ENCODE data around the gene NDUFAF8.

Gene NDUFAF8

DNA sequence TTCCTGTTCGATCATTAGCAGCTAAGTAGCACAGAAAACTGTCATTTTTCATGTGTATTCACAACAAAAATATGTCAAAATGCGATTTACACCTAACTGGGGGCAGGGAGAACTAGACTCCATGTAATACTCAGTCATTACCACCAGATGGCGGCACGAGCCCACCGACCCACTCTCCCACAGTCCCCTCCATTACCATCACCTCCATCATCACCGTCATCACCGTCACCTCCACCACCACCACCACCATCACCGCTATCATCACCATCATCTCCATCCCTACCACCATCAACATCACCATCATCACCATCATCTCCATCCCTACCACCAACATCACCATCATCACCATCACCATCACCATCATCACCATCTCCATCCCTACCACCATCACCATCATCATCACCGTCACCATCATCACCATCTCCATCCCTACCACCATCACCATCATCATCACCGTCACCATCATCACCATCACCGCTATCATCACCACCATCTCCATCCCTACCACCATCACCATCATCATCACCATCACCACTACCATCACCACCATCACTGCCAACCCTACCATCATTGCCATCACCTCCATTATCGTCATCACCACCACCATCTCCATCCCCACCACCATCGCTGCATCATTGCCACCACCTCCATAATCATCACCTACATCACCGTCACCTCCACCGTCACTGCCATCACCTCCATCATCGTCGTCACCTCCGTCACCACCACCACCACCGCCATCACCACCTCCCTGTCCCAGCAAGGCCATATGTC, 14.4 kb downstream of the NDUFAF8 start:
- peak; percentile 34 to 71 for DNase-seq

DNA sequence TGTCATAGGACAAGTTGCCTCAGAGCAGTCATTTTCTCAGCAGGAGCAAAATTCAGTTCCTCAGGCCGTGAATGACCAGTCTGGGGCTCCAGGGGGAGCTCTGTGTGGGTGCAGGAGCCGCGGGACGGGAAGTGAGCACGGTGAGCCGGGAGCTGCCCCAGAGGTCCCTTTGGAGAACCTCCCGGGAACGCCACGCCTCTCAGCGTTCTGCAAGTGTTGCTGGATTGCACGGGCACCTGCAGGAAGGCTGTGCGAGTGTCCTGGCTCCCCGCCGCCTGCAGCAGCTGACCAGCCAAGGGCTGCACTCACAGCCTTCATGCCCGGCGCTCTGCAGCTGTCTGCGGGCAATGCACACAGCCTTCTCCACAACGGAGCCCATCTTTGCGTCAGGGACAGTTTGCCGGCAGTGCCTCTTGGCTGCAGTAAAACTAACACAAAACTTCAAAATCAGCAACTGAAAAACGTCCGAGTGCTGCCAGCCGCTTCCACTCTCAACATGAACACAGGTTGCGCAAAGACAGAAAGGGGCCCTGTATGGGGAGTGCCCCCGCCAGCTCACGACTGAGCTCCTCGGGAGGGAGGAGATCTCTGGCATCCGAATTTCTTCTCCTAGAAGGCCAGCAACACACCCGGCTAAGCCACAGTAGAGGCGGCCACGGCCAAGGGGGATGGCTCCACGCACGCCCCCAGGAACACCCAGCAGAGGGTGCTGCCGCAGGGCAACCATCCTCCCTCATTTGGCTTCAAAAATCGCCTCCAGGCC, 16.0 kb downstream of the NDUFAF8 start:
- peak; percentile 75 to 85 for DNase-seq

DNA sequence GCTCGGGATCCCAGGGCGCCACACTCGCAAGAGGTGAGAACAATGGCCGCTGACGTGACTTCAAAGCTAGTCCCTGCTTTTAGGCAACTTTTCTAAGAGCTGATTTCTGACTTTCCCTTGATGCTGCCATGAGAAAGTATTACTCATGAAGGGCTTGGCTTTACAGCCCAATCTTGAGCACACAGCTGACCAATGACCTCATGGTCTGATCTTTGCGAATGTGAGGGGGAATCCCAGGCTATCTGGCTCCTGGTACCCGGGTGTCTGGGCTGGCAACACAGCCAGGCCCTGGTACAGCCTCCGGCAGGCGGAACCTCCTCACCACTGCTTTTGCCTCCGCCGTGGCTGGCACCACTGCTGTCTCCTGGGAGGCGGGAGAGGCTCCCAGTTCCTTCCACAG, 17.5 kb downstream of the NDUFAF8 start:
- DNase-seq: no peak

DNA sequence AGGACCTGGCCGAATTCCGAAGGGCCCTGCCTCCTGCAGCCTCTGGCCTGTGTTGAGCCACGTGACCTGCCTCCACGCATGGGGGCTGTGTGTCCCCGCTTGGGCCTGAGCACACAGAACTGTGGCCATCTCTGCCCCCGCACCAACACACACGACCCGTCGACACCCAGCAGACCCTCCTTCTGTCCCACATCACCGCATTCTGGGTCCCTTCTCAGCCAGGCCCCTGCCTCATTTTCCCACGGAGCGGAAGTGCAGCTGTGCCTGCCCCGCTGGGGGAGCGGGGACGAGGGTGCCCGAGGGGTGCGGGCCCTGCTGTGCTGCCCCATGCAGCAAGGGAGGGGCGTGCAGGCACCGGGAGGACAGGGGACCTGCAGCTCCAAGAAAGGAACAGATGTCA, 18.4 kb downstream of the NDUFAF8 start:
- DNase-seq: no peak

DNA sequence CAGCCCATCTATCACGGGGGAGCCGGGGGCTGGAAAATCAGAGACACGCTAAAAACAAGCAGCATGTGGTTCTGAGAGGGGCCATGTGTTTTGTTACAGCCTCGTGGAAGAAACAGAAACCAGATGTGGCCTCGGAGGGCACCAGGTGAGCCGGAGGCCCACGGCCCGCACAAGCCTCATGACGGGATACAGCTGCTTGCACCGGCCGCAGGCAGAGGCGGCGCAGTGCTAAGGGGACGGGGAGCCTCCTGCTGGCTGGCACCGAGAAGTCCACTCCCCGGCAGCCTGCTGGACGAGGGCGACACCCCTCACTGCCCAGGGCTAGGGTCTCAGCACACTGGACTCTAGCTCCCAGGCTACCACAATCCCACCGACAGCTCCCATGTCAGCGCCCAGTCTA, 19.2 kb downstream of the NDUFAF8 start:
- DNase-seq: no peak

DNA sequence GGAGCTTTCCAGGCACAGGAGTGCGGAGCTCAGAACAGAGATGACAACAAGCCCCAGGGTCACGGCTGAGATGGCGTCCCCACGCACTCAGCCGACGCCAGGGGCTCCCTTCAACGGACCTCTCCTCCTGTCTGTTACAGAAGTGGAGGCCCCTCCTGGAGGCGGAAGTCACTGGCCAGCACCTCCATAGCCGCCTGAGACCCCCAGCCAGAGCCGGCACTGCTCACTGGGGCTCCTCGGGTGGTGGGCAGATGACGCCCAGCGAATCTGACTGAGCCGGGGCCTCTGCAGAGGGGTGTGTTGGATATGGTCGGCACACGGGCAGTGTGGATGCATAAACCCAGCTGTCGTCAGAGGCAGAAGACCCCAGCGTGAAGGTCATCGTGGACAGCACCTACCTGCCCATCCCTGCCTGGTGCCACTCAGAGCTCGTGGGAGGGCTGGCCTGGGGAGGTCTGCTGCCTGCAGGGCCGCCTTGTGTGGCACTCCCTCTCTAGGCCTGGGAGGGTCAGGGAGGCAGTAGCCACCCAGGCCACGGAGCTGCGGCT, 20.0 kb downstream of the NDUFAF8 start:
- DNase-seq: no peak

DNA sequence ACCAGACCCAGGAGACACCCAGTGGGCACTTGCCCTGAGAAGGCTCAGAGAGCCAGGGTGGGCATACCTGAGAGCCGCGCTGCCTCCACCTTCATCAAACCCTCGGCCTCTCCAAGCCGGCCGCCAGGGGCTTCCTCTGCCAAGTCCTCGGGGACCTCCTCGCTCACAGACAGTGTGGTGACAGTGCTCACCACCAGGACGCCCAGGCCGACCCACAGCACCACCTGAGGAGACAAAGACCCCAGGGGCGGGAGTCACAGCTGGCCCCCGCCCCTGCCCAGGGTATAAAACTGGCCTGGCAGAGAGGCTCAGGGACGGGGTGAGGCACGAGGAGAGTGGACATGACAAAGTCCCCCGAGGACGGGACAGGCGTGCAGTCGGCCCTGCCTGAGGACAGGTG, 21.1 kb downstream of the NDUFAF8 start:
- DNase-seq: no peak

DNA sequence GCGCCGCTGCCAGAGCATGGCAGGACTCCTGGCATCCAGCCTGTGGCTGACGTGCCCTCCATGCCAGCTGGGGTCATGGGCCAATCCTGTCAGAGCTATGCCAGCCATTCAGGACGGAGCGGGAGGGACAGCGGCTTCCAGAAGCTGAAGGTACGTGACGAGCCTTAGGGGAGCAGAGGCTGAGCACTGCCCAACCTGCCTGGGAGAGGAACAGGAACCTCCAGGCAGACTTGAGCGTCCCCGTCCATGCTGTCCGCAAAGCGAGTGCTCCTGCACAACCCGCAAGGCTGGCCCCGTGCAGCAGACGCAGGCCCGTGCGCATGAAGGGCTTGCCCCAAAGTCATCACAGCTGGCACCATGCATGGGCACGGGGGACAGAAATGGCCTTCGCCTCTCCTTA, 21.5 kb downstream of the NDUFAF8 start:
- DNase-seq: no peak

DNA sequence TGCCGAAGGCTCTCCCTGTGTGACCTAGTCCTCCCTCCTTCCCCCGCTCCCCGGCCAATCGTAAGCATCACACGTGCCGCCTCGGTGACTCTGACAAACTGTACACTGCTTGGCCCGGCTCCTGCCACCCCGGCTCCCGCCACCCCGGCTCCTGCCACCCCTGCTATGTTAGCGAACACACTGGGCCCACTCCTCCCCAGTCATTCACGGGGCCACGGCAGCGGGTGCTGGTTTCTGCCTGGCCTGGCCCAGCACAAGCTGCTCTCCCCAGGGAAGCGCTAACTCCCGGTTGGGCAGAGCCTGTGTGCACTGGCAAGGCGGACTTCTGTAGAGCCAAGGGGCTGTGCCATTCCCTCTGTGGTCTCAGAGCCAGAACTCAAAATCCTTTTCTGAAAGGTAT, 22.0 kb downstream of the NDUFAF8 start:
- DNase-seq: no peak

DNA sequence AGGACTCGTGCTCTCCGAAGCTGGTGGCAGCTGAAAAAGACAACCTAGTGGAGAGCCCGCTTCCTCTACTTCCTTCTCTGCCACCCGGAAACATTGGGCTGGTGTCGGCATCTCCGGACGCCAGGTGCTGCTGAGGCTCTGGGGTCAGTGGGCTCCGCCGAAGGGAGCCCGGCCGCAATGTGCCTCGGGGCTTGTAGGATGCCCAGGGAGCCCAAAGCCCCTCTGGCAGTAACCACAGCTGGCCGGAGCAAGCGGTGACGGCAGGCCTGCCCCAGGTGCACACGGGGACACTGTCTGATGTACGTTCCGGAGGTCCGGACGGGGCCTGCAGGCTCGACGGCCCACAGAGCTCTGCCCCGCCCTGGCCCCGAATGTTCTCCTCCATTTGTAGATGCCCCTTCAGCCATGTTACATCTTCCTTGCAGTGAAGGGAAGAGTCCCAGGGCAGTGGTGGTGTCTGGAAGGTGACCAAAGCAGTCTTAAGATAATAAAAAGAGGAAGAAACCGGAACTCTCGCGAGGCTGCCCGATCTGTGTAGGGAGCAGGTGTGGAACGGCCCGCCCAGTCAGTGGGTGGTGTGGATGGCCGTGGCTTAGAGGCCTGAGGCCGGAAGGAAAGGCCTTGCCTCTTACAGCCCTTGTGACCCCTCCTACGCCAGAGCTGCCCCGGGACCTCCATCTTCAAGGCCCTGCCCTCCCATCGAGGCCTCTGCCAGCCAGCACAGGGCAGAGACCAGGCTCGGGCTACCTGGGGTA, 22.6 kb downstream of the NDUFAF8 start:
- DNase-seq: no peak

DNA sequence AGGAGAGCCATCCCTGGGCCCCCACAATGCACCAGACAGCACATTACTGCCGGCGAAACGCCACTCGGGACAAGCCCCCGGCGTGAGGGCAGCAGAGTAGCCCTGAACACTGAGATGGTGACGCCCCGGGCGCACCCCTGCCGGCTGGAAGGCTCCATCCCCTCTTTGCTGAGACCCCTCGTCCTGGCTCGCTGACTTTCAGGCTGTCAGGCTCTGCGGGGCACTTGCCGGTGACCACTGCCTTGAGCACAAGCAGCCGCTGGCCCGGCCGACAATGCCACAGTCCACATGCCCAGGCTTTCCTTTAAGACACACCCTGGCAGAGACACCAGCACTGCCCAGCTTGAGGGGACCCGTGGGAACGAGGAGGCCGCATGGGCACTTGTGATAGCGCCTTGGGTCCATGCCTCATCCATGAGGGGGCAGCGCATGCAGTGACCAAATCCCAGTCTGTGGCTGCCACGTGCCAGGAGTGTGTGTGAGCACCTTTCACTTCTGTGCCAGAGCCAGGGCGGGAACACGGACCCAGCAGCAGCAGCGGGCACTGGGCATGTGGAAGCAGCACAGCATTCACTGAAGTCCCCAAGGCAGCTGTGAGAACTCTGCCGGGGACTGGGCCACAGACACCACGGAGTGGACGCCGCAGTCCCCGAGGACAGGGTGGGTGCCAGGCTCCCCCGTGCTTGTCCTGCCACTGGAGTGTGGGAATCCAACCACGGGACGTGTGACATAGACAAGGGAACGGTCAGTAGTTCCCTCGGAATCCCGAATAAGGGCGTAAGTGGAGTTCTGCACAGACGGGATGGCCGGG, 24.5 kb downstream of the NDUFAF8 start:
- DNase-seq: no peak

DNA sequence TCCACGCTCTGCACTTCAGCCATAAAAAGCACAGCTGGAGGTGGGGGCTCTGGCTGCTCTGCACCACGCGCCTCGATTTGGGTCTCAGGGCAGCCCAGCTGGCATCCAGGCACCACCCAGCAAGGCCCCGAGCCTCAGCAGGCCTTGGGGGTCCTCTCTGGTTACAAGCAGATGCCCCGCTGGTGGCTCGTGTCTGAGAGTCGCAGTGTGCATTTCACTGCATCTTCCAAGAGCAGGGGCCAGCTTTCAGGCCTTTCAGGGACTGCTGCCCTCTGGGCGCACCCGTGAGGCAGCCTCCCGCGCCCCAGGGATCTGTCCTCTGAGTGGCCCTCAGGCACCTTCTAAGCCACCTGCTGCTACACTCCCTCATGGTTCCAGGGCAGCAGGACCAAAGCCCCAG, 25.5 kb downstream of the NDUFAF8 start:
- no peak for DNase-seq

DNA sequence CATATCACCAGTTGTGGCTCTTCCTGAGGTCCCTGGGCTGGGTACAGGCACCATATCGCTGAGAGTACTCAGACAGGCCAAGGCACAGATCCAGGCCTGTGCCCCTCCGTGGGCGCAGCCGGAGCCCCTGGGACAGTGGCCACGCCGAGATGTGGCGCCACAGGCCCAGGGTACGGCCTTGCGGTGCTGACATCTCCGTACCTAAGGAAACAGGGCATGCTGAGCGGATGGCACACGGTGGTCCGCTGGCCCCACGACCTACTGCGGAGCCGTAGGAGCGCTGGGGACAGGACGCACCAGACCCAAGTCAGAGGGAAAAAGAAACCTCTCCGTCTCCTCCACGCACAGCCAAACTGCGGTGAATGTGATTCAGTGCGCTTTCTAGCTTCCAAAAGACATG, 26.5 kb downstream of the NDUFAF8 start:
- DNase-seq: no peak

DNA sequence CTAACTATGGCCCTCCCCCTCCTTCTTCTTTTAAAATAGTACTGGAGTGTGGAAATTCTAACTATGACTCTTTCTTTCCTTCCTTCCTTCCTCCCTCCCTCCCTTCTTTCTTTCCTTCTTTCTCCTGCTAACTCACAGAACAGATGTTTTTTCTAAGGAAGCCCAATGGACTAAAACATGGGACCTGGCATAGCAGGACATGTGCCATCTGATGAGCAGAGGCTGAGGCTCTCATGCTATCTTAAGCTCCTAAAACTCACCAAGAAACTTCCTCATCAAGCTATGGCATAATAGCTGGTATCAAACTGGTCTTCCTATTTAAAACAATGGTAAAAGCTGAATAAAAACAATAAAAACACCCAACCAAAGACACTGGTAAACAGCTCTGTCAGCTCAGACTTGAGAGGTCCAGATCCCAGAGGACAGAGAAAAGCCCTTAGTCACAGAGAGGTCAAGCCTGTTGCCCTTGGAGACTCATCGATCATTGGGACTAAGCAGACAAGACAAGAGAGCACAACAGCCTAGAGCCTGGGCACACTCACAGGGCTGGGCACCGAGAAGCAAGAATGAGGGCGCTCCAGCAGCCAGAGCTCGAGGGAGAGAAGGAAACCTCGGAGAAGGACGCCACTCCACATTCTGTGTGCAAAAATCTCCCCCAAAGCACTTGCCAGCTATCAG, 28.4 kb downstream of the NDUFAF8 start:
- no peak for DNase-seq

DNA sequence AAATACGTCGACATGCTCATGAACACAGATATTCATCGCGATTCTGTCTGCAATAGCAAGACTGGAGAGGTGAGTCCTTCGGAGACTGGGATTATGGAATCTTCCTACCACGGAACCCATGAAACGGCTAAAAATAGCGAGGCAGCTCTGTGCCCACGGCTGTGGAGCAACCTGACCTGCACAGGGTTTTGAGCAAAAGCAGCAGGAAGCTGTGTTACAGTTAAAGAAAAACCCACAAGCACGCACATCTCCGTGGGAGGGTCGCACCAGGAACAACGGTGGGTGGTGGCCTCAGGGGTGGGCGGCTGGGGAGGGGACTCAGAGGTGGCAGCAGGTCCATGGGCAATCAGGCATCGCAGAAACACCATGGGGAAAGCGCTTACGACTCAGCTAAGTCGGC, 31.2 kb downstream of the NDUFAF8 start:
- DNase-seq: no peak

DNA sequence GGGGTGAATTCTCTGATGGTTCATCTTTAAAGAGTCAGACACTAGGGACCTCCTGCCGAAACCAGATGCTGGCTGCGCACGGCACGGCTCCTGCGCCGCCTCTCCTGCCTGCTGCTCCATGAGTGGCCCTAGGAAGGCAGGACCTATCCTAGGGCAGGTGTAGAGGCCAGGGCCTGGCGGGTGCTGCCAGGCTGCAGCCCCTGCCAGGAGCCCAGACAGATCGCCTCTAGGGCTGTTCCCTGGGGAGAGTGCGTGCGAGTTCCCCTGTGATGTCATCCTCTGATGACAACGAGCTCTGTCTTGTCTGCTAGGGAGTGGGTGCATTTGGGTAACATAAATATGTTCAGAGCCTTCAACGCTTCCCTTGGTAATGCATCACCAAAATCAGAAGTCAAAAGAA, 32.1 kb downstream of the NDUFAF8 start:
- no peak for DNase-seq

DNA sequence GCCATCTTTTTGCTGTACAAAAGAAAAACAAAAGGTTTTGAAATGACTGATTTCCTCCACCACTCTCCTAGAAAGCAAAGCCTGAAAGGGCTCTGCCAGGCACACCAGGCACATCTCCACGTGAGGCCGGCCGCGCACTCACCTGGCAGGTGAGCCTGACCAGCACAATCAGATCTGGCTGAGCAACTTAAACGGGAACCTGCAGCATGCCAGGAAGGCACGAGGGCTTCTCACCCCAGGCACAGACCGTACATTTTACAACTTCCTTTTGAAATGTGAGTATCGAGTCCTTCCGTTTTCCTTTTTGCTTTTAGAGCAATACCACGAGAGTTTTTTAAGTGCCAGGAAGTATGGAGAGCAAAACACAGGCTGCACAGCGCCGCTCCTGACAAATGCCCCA, 33.5 kb downstream of the NDUFAF8 start:
- DNase-seq: no peak

DNA sequence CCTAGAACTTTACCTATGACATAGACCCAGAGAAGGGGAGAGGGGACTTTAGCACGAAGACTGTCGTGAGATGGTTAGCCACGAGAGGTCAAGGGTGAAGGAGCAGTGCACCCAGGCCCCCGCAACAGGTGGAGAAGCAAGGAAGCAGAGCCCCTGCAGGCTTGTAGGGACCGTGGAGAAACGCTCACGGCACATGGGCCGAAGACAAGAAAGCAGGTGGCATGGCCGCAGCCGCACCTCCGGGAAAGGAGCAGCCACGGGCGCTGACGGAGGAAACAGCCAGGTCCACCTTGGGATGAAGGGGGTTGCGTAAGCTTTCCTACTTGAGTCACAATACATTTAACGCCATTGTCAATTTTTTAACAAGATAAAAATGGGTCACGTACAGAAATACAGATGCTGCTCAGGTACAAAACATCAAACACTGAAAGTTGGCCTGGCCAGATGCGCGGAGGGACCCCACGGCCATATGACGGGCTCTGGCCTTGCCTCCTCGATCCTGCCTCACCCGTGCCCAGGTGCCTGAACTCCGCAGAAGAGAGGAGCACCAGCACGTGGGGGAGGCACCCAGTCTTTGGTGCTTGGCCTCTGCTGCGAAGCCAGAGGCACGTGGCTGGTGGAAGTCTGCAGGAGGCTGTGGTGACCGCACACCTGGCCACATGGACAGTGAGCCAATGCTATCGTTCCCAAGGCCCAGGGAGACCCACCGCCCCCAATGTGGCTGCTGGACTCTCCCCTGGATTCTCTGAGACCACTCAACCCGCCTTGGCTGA, 34.8 kb downstream of the NDUFAF8 start:
- DNase-seq: no peak

DNA sequence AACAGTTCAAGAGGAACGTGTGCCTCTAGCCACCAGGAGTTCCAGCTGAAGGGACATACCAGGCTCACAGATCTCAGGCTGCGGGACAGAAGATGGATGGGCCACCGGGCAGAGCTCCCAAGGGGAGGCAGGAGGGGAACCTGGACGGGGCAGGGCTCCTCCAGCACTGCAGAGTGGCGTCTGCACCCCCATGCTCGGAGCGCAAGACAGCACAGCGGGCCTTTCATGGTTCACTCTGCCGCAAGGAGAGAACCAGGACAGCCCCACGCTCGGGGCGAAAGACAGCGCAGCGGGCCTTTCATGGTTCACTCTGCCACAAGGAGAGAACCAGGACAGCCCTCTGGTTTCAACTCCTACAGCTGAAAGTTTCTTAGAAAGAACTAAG, 35.3 kb downstream of the NDUFAF8 start:
- no peak for DNase-seq

DNA sequence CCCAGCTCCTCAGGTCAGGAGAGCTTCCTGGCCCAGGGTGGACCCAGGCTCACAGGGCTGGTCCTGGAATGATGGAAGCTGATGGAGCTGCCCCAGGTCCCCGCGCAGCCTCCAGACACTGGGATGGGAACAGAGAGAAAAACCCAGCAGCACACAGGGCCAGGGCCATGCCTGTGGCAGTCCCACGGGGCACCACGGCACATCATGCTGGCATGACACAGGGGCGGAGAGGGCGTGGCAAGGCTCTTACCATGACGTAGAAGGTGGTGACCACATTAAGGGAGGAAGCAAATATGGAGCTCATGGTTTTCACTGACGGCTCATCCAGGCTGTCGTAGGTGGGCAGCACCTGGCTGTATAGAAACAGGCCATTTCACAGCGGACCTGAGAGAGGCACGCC, 37.7 kb downstream of the NDUFAF8 start:
- DNase-seq: no peak

DNA sequence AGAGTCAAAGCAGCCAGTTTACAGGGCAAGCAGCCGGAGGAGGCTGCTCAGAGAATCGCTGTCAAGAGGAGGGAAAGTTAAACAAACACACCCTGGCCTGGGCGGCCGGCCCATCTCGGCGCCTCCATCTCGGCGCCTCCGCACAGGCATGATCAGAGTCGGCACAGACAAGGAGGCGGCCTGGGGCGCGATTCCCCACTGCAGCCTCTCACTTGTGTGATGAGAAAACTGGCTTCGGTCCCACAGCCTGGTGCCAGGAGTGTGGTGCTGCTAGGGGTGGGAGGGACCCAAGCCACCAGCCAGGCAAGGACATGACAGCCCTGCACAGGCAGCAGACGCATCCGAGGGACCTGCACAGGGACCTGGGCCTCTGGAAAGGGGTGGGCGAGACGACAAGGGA, 38.3 kb downstream of the NDUFAF8 start:
- no peak for DNase-seq

All from NCI-H524 (cell line).